CD14-positive monocyte (primary cell): ENCODE results near the gene IFRD2. TPM values are rescaled to one million over a fixed set of nuclear protein-coding genes. Genes with fewer than 3 reads are reported as not detected.

Experiments used
- DNase-seq, 3 donors: peaks; one replicate each; pipeline ENCODE4 v3.0.0-alpha.2; 2011 to 2022
- H2AFZ ChIP-seq: 2 replicates; pipeline ENCODE4 v1.6.0; 2012; ENCODE audit warnings: mild to moderate bottlenecking, low read depth, low read length, inconsistent platforms; ENCODE audit not compliant: insufficient read depth, poor library complexity, severe bottlenecking
- H3K27ac ChIP-seq, 2 donors: 1 replicate in 1 of 2; 2 replicates in 1 of 2; pipeline ENCODE4 v1.5.1; 2012 to 2013; ENCODE audit warnings: low read length in 2 of 2, control low read depth in 1 of 2, inconsistent platforms in 1 of 2, low read depth in 1 of 2, mild to moderate bottlenecking in 1 of 2
- H3K27me3 ChIP-seq, 2 donors: one replicate each; pipeline versions ENCODE4 v1.6.0 to v1.6.1; 2011 to 2013; ENCODE audit warnings: low read length in 2 of 2; ENCODE audit not compliant: control insufficient read depth in 2 of 2, insufficient read depth in 2 of 2
- H3K36me3 ChIP-seq, 2 donors: replicated peaks in 1 of 2; 1 replicate in 1 of 2; 2 replicates in 1 of 2; pipeline versions ENCODE4 v1.5.1 to v1.6.1; 2012 to 2013; ENCODE audit warnings: low read length in 2 of 2, control low read depth in 1 of 2, inconsistent platforms in 1 of 2, mild to moderate bottlenecking in 1 of 2; ENCODE audit not compliant: insufficient read depth in 2 of 2, control insufficient read depth in 1 of 2
- H3K4me1 ChIP-seq, 2 donors: 1 replicate in 1 of 2; 2 replicates in 1 of 2; pipeline versions ENCODE4 v1.5.1 to v1.6.1; 2012 to 2013; ENCODE audit warnings: low read length in 2 of 2, control low read depth in 1 of 2, inconsistent platforms in 1 of 2, mild to moderate bottlenecking in 1 of 2, moderate library complexity in 1 of 2; ENCODE audit not compliant: insufficient read depth in 2 of 2, control insufficient read depth in 1 of 2
- H3K4me2 ChIP-seq: replicated peaks from 2 replicates; pipeline ENCODE3; 2012; ENCODE audit warnings: low read length, moderate library complexity, mild to moderate bottlenecking; ENCODE audit not compliant: poor library complexity, severe bottlenecking; ENCODE audit errors: extremely low read depth
- H3K4me3 ChIP-seq, 3 experiments: fragments of 200-600 bp in 1 of 3; sonication (generic) in 1 of 3; replicated peaks in 1 of 3; 1 replicate in 2 of 3; 2 replicates in 1 of 3; pipeline ENCODE4 v1.5.1; 2011 to 2013; ENCODE audit warnings: low read length in 3 of 3, mild to moderate bottlenecking in 3 of 3, control low read depth in 2 of 3, low read depth in 2 of 3, inconsistent platforms in 1 of 3, moderate library complexity in 1 of 3
- H3K79me2 ChIP-seq: 2 replicates; pipeline ENCODE4 v1.6.0; 2012; ENCODE audit warnings: mild to moderate bottlenecking, control low read depth, inconsistent platforms, low read length, moderate library complexity; ENCODE audit not compliant: insufficient read depth
- H3K9ac ChIP-seq: 2 replicates; pipeline ENCODE4 v1.6.0; 2017; ENCODE audit warnings: low read length, mild to moderate bottlenecking; ENCODE audit not compliant: insufficient read depth, poor library complexity, severe bottlenecking
- H3K9me3 ChIP-seq, 2 donors: replicated peaks in 1 of 2; 1 replicate in 1 of 2; 2 replicates in 1 of 2; pipeline versions ENCODE4 v1.5.1 to v1.6.1; 2012 to 2013; ENCODE audit warnings: low read length in 2 of 2, control low read depth in 1 of 2; ENCODE audit not compliant: control insufficient read depth in 1 of 2, insufficient read depth in 1 of 2
- H4K20me1 ChIP-seq: 2 replicates; pipeline ENCODE4 v1.6.0; 2012; ENCODE audit warnings: mild to moderate bottlenecking, low read length, control low read depth, moderate library complexity; ENCODE audit not compliant: insufficient read depth
- H3K27ac Mint-ChIP-seq, 7 donors: one replicate each; pipeline ENCODE4 v1.8.0; 2020; ENCODE audit warnings: mild to moderate bottlenecking in 7 of 7, mixed read lengths in 7 of 7, moderate library complexity in 6 of 7, inconsistent platforms in 2 of 7
- H3K27me3 Mint-ChIP-seq, 3 donors: one replicate each; pipeline ENCODE4 v1.8.0; 2021 to 2022; ENCODE audit warnings: low read depth in 3 of 3, mild to moderate bottlenecking in 3 of 3, mixed read lengths in 3 of 3, moderate library complexity in 3 of 3, inconsistent platforms in 1 of 3
- H3K36me3 Mint-ChIP-seq, 2 donors: one replicate each; pipeline ENCODE4 v1.8.0; 2020; ENCODE audit warnings: mixed read lengths in 2 of 2, inconsistent platforms in 1 of 2, mild to moderate bottlenecking in 1 of 2
- H3K4me1 Mint-ChIP-seq: one replicate; pipeline ENCODE4 v1.8.0; 2020; ENCODE audit warnings: mild to moderate bottlenecking, mixed read lengths
- H3K4me3 Mint-ChIP-seq, 2 donors: one replicate each; pipeline ENCODE4 v1.8.0; 2020; ENCODE audit warnings: mild to moderate bottlenecking in 2 of 2, mixed read lengths in 2 of 2, moderate library complexity in 1 of 2
- H3K9me3 Mint-ChIP-seq, 7 donors: one replicate each; pipeline ENCODE4 v1.8.0; 2020 to 2022; ENCODE audit warnings: mixed read lengths in 7 of 7, mild to moderate bottlenecking in 6 of 7, moderate library complexity in 6 of 7, inconsistent platforms in 2 of 7
- CTCF ChIP-seq: fragments of 200-600 bp; IDR thresholded peaks from one replicate; pipeline ENCODE4 v1.8.0; 2022; ENCODE audit warnings: antibody characterized with exemption, mild to moderate bottlenecking
- WGBS: methylation state at CpG from one replicate; pipeline ENCODE4 v1.1.5; 2013; ENCODE audit warnings: missing lambda C conversion rate; ENCODE audit not compliant: insufficient coverage; 5-methylcytosine and 5-hydroxymethylcytosine counted together
- intact Hi-C, 2 donors: fragments of 100-400 bp; cut with micrococcal nuclease; formaldehyde crosslinking; loops; one replicate each; pipeline versions ENCODE4 v1.15.0 to v1.15.1; 2023
- polyA plus RNA-seq, 3 donors: library from polyadenylated mRNA; depleted of rRNA in 1 of 3; unstranded in 2 of 3; stranded (reverse) in 1 of 3; fragments of 300-500 nt in 2 of 3; fragments of >200 nt in 1 of 3; fragmentation: Illumina TruSeq in 2 of 3; gene quantifications; 1 replicate in 2 of 3; 2 replicates in 1 of 3; pipeline ENCODE4 v1.2.3, GENCODE V29; 2012 to 2021

IFRD2 gene
- polyA plus RNA-seq, 3 donors = 17.1 to 35.1 (median 23.3) TPM

DNA sequence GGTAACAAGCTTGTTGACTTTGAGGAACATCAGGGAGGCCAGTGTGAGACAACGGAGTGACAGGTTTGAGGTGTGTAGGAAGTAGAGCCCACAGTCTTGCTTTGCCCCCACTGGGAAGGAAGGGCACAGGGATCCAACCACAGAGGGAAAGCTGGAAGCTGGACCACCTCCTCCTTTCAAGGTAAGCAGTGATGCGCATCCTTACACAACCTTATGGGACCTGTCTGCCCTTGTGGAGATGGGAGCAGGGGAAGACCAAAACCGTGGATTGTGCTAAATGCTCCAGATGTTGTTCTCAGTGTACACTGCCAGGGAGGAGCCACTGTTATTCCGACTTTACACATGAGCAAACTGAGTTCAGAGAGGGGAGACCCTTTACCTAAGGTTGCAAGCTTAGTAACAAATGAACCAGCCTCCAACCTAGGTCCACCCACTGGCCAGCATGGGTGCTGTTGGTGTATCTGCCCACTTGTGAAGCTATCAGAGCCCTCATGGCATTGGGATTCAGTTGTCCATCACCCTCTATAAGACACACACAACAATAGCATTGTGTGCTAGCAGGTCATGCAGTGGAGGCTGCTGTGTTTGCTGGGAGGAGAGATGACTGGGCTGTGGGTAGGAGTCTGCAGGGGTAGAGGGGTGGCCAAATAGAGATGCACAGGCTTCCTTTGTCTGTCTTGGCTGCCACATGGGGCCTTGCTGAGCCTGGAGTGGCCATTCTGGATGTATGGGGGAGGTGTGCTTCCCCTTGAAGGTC is 13.9 kb downstream of the IFRD2 start:
- H3K4me1 Mint-ChIP-seq = peaks cover 22% of the 10 kb centered on the region
- Histone ChIP-seq H3K9me3 (peaks cover 3 to 11% of the 10 kb centered on the region in 2 donors), H2AFZ (no peak overlapping the region), H3K27ac (no peak overlapping the region), H3K79me2 (no peaks in the 10 kb centered on the region), H4K20me1 (no peaks in the 10 kb centered on the region), H3K27me3 (peaks cover 24 to 47% of the 10 kb centered on the region in 2 donors), H3K9ac (no peak overlapping the region), H3K4me2 (no peak overlapping the region), H3K36me3 (no peaks in the 10 kb centered on the region), H3K4me1 (peaks cover 12 to 28% of the 10 kb centered on the region in 2 donors), H3K4me3 (no peak overlapping the region)
- TF ChIP-seq CTCF = no peak
- 93% methylated on average over 2 of the region's 4 CpGs for WGBS
- DNase-seq = no peak
- peak overlapping the region in 1 of 7 donors; percentile 1 for H3K27ac Mint-ChIP-seq
- peaks cover 42 to 57% (median 51%) of the 10 kb centered on the region in 3 donors for H3K27me3 Mint-ChIP-seq
- peaks cover 0 to 18% (median 11%) of the 10 kb centered on the region in 7 donors for H3K9me3 Mint-ChIP-seq
- intact Hi-C loops = no loop called here
- peaks cover 6 to 8% of the 10 kb centered on the region in 2 donors for H3K36me3 Mint-ChIP-seq
- peak overlapping the region in 1 of 2 donors; percentile 65 for H3K4me3 Mint-ChIP-seq

DNA sequence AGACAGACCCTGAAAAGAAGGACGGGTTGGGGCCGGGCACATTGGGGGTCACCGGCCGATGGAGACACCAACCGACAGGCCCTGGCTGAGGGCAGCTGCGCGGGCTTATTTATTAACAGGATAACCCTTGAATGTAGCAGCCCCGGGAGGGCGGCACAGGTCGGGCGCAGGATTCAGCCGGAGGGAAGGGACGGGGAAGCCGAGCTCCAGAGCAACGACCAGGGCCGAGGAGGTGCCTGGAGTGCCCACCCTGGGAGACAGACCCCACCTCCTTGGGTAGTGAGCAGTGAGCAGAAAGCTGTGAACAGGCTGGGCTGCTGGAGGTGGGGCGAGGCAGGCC is 15.5 kb downstream of the IFRD2 start:
- H2AFZ ChIP-seq = no peak overlapping the region
- no peak for TF ChIP-seq CTCF
- H3K4me3 Mint-ChIP-seq = peak overlapping the region in 1 of 2 donors; percentile 65
- no peak for DNase-seq
- peaks cover 6 to 8% of the 10 kb centered on the region in 2 donors for H3K36me3 Mint-ChIP-seq
- H3K27me3 ChIP-seq = peaks cover 24 to 50% of the 10 kb centered on the region in 2 donors
- peaks cover 0 to 18% (median 13%) of the 10 kb centered on the region in 7 donors for H3K9me3 Mint-ChIP-seq
- no peaks in the 10 kb centered on the region for H3K79me2 ChIP-seq
- peaks cover 3 to 11% of the 10 kb centered on the region in 2 donors for H3K9me3 ChIP-seq
- H3K4me2 ChIP-seq = no peak overlapping the region
- no peak overlapping the region for H3K4me3 ChIP-seq
- peaks cover 16 to 34% of the 10 kb centered on the region in 2 donors for H3K4me1 ChIP-seq
- peaks cover 42 to 62% (median 57%) of the 10 kb centered on the region in 3 donors for H3K27me3 Mint-ChIP-seq
- H3K27ac Mint-ChIP-seq = no peak overlapping the region
- 70% methylated on average over 16 of the region's 17 CpGs for WGBS
- no peaks in the 10 kb centered on the region for H3K36me3 ChIP-seq
- intact Hi-C loops = no loop called here
- peaks cover 26% of the 10 kb centered on the region for H3K4me1 Mint-ChIP-seq
- H3K9ac ChIP-seq = no peak overlapping the region
- no peaks in the 10 kb centered on the region for H4K20me1 ChIP-seq
- H3K27ac ChIP-seq = no peak overlapping the region
